ENCODE results near the gene WWP2.

WWP2 gene

DNA sequence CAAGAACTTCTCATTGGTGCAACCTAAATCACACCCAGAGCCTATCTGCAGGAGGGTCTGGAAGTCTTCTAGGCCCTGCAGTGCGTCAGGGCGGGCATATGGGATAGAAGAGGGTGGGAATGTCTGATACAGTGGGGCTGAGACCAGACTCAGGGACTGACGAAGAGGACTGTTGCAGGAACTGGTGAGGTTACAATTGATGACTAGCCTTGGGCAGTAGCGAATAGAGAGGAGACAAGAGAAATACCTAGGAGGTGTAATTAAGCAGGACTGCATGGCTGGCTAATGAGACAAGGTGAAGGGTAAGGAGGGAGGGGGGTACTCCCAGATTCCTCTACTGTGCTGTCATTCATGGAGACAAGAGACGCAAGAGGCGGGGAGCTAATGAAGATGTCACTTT is 91.3 kb downstream of the WWP2 start:
- in situ Hi-C loops (cut with HindIII; ENCODE audit: low sequenced_read_pairs), result no loop called here

DNA sequence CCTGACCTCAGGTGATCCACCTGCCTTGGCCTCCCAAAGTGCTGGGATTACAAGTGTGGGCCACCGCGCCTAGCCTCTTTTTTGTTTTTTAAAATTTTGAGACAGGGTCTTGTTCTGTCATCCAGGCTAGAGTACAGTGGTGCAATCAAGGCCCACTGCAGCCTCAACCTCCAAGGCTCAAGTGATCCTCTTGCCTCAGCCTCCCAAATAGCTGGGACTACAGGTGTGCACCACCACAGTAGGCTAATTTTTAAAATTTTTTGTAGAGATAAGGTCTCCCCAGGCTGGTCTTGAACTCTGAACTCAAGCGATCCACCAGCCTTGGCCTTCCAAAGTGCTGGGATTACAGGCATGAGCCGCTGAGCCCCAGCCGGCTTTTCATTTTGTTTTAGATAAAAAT is 92.6 kb downstream of the WWP2 start:
- in situ Hi-C loops (cut with HindIII; ENCODE audit: low sequenced_read_pairs), result loop anchor here (5.0 kb wide), 1 partner anchor 92 kb away; the partner anchor contains the start of gene WWP2

DNA sequence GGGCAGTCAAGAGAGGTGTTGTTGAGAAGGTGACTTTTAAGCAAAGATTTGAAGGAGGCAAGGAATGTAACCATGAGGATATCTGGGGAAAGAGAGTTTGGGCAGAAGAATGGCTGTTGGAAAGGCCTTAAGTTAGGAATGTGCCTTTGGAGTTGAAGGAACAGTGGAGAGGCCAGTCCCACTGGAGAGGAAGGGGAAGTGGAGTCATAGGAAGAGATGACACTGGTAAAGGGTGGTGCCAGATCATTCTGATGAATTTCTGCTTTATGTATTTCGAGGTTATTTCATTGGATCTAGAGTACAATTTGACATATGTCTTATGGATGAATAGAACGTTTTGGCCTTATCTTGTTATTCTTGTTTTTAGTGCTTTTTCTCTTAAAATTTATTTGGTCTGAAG is 93.5 kb downstream of the WWP2 start:
- in situ Hi-C loops (cut with HindIII; ENCODE audit: low sequenced_read_pairs), result loop anchor here (5.0 kb wide), 1 partner anchor 93 kb away; the partner anchor contains the start of gene WWP2

DNA sequence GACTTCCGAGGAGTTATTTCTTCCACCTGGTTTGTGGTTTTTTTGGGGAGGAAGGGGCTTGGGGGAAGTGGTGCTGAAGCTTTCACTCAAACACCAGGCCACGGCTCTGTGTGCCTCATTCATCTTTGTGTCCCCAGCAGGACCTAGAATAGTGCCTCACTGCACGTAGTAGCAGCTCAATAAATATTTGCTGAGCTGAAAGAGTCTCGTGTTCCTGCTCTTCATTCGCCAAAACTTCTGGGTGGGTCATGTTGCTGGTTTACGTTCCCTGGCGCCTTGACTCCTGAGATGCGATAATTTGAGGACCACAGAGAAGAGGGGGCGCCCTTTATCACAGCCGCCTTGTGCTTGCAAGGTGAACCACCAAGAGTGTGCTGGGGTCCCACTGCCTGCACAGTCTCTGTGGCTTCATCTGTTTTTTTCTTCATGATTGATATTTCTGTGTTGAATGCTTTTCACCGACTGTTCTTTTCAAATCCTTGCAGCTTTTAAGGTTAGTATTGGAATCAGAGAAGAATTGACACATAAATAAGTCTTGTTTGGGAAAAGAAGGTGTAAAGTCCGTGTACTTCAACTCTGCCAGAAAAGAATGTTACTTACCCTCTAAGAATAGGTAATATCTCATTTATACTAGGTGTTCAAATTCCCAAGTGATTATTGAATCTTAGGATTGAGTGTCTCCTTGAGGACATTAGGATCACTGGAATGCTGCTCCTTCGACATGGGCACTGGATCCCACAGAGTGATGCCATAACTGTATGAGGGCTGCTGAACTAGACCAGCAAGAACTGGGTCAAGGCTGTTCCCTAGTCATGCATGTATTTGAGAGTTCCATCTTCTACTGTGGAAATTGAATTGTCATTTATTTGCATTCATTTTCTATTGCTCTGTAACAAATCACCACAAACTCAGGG is 96.3 kb downstream of the WWP2 start:
- in situ Hi-C loops (cut with HindIII; ENCODE audit: low sequenced_read_pairs), result loop anchor here (5.0 kb wide), 1 partner anchor 96 kb away; the partner anchor contains the start of gene WWP2

DNA sequence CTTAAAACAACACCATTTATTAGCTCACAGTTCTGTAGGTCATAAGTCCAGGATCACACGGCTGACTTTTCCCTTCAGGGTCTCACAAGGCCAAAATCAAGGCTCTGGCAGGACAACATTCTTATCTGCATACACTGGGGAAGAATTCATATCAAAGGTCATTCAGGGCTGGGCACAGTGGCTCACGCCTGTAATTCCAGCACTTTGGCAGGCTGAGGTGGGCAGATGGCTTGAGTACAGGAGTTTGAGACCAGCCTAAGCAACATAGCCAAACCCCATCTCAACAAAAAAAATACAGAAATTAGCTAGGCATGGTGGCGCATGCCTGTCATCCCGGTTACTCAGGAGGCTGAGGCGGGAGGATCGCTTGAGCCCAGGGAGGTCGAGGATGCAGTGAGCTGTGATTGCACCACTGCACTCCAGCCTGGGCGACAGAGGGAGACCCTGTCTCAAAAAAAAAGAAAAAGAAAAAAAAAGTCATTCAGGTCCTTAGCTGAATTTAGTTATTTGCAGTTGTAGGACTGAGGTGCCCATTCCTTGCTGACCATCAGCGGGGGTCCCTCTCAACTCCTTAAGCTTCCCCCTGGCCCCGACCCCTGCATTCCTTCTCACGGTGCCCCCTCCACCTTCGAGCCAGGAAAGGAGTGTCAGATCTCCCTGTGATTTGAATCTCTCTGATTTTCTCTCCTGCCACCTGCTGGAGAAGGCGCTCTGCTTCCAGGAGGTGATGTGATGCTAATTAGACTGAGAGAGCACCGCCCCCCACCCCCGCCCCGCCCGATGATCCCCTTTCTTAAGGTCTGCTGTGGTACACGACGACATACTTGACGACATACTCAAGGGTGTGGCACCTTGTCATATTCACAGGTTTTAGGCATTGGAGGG is 97.2 kb downstream of the WWP2 start:
- in situ Hi-C loops (cut with HindIII; ENCODE audit: low sequenced_read_pairs), result loop anchor here (5.0 kb wide), 1 partner anchor 97 kb away; the partner anchor contains the start of gene WWP2

DNA sequence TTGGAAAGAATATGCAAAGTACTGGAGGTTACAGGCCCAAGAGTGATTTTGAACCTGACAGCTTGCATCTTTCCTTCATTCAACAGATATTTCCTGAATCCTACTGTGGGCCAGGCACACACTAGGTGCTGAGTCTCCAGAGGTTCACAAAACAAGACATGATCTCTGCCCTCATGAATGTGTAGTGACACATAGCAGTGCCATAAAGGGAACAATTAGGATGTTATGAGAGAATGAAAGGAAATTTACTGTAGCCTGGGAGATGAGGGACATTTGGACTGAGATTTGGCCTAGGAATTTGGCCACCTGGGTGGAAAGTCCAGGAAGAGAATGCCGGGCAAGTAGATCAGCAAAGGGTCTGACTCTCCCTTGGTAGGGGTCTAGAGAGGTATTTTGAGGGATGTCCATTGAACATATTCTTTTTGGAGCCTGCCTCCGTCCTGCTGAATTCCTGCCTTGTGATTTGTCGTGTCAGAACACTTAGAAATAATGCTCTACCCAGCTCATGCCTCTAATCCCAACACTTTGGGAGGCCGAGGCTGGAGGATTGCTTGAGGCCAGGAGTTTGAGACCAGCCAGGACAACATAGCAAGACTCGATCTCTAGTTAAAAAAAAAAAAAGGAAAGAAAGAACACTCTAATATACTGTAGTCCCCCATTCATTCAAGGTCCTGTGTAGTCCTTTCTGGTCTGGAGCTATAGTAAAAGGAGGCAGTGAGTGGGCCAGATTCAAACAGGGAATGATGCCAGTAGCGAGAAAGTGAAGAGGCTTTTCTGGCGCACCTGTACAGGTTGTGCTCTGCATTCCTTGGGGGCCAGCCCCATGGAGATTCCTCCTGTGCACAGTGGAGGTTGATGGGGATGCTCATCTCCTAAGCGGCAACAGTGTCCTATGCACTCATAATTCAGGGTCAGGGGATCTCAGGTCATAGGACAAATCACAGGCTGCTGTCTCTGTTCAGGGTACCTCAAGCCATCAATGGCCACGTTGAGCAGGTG is 98.4 kb downstream of the WWP2 start:
- in situ Hi-C loops (cut with HindIII; ENCODE audit: low sequenced_read_pairs), result no loop called here

DNA sequence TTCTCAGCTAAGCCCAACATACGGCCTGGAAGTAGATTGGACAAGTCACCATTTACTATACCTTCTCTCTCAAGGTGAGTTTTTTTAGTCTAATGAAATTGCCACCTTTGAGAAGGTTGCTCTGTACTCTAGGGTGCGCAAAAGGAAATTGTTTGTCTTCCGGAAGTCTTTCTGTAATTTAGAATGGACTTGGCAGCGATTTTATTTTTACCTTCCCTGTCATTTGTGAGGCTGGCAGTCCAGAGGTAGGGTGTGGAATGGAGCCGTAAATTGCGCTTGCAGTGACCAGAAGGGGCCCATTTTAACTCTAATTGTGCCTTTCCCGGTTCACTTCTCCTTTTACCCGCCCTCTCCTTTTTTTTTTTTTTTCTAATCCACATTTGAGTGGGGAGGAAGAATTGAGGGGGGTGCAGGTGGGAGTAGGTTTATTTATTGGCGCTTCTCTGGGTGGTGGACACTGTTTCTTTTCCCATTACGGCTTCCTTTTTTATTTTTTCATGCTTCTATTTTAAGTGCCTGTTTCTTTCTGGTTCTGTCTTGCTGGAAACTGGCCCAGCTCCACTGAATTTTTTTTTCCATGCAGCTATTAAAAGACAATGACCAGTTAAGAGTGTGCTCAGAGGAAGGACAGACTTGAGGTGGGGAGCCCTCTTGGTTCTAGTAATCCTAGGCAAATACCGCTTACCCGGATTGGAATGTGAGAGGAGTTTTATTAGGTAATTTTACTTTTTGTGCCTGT is 99.3 kb downstream of the WWP2 start:
- in situ Hi-C loops (cut with HindIII; ENCODE audit: low sequenced_read_pairs), result no loop called here

DNA sequence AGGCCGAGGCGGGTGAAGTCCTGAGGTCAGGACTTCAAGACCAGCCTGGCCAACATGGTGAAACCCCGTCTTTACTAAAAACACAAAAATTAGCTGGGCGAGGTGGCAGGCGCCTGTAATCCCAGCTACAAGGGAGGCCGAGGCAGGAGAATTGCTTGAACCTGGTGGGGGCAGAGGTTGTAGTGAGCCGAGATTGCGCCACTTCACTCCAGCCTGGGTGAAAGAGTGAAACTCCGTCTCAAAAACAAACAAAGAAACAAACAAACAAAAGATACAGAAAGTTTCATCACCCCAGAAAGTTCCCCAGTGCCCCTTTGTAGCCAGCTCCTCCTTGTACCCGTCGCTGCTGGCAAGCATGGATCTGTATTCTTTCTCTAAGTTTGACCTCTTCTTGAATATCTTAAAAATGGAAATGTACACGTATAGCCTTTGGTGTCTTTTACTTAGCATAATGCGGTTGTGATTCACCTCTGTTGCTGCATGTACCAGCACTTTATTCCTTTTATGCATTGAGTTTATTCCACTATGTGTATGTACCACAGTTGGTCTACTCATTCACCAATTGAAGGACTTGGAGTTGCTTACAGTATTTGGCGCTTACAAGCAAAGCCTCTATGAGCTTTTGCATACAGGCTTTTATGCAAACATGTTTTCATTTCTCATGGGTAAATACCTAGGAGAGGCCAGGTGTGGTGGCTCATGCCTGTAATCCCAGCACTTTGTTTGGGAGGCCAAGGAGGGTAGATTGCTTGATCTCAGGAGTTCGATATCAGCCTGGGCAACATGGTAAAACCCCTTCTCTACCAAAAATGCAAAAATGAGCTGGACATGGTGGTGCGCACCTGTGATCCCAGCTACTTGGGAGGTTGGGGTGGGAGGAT is 101.5 kb downstream of the WWP2 start:
- in situ Hi-C loops (cut with HindIII; ENCODE audit: low sequenced_read_pairs), result no loop called here

DNA sequence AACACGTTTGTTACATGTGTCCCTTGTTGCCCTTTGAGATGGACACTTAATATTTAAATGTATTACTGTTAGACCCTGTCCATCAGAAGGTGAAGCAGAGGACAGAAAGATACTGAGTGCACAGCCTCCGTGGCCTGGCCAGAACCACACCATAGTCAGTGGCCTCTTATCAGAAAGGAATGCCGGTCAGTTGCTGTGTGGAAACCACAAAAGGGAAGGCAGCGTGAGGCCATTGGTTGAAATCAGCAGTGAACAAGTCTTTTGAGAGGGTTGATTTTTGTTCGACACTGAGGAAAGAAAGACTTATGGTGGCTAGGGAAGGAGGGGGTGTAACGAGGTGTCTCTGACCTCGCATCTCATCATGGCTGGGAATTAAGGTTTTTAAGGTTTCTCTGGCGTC is 103.6 kb downstream of the WWP2 start:
- in situ Hi-C loops (cut with HindIII; ENCODE audit: low sequenced_read_pairs), result loop anchor here (5.0 kb wide), 1 partner anchor 37 kb away; no protein-coding TSS in a partner anchor

DNA sequence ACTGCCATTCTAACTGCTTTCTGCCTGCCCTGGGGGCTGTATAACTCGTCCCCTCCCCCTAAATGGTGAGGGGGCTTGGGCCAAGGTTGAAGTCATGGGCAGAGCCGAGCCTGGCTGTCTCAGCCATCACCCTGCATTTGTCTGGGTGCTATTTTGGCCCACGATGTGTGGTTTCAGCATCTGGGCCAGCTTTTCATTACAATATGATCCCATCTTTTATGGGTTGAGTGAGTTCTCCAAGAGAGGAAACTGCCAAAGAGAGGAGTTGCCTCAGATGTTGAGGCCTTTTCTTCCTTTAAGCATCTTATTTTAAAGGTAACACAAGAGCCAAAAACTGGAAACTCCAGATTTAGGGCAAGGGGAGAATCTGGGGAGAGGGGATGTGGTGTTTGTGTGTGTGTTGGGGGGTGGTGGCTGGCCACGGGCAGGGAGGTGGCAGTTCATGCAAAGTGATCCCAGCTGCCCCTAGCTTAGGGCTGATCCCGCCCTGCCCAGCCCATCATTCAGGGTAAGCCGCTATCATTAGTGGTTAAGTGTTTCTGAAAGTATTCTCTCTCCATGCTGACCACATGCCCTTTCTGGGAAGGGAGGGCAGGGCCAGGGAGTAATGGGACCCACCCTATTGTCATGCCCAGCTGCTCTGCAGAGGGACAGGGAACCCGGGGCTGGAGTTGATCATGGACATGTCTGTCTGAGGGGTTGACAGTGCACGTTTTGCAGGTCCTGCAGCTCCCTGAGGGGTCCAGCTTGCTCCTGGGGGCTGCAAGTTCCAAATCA is 105.8 kb downstream of the WWP2 start:
- in situ Hi-C loops (cut with HindIII; ENCODE audit: low sequenced_read_pairs), result loop anchor here (5.0 kb wide), 1 partner anchor 34 kb away; no protein-coding TSS in a partner anchor

DNA sequence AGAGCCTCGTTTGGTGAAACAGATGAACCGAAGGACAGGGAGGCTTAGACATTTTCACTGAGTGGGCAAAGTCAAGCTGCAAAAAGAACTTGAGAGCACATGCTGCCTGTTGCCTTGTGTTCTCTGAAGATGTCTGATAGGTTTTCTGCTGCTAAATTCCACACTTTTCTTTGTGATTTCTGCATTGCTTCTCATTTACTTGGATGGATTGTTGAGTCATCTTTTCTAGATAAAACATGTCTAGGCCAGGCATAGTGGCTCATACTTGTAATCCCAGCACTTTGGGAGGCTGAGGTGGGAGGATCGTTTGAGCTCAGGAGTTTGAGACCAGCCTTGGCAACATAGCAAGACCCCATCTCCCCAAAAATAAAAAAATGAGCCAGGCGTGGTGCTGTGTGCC is 108.6 kb downstream of the WWP2 start:
- in situ Hi-C loops (cut with HindIII; ENCODE audit: low sequenced_read_pairs), result no loop called here

DNA sequence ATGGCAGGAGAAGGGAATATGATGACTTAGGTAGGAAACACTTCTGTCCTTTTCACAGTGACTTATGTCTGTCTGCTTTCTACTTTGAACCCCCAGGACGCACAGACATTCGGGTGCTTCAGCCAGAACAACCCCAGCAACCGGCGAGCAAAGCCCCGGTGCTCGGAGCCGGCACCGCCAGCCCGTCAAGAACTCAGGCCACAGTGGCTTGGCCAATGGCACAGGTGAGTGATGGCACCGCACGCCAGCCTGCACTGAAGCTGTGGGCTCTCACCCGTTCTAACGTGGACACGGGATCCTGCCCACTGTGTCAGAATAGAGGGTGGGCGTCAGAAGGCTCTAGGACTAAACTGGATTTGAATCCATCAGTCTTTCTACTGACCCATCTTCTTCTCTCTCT is 109.6 kb downstream of the WWP2 start:
- in situ Hi-C loops (cut with HindIII; ENCODE audit: low sequenced_read_pairs), result no loop called here

DNA sequence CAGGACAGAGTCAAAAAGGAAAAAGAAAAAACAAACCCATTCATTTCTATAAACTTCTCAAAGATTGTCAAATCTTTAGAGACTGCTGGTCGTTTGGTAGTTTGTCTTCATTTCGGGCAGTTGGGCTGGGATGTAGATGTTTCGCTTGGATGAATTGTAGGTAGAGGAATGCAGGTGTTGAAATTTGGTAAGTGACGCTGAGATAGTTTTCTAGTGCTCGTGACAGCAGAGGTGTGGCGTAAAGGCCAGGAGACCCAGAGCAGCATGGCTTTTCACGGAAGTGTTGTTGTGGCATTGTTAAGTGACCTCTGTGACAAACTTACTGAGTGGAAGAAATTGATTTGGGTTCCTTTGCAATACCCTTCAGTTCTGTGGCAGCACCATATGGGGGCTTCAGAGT is 110.8 kb downstream of the WWP2 start:
- in situ Hi-C loops (cut with HindIII; ENCODE audit: low sequenced_read_pairs), result no loop called here

DNA sequence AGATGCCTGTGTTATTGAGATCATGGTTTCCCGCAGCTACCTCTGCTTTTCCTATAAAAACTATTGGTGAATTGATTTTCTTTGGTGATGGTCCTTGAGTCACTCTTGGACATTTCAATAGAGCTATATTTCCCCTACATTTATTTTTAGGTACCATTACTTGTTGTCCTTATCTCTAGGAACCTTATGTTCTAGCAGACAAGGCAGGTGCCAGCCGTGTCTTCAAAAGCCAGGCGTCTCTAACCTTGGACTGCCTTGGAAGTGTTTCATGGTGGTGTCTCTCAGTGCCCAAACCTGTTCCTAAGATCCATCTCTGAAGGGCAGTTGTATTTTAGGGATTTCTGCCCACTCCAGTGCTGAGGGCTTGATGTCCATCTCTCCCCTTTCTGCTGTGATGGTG is 111.7 kb downstream of the WWP2 start:
- in situ Hi-C loops (cut with HindIII; ENCODE audit: low sequenced_read_pairs), result no loop called here

DNA sequence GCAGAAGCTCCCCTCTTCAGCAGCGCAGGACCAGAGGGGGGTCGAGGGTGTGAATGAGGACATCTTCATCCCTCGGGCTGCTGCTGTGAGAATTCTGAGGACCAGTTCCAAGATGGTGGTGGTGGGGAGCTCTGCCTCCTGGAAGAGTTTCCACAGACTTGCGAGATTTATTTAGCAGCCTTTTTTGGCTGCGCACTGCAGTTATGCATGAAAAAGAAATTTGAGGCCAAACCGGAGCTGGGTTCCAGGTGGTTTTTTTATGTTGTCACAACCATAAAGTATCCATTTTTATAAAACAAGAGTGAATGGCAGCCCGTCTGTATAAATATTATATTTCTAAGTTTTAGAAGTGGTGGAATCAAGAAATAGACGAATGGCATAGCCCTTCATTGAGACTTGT is 112.1 kb downstream of the WWP2 start:
- in situ Hi-C loops (cut with HindIII; ENCODE audit: low sequenced_read_pairs), result no loop called here

DNA sequence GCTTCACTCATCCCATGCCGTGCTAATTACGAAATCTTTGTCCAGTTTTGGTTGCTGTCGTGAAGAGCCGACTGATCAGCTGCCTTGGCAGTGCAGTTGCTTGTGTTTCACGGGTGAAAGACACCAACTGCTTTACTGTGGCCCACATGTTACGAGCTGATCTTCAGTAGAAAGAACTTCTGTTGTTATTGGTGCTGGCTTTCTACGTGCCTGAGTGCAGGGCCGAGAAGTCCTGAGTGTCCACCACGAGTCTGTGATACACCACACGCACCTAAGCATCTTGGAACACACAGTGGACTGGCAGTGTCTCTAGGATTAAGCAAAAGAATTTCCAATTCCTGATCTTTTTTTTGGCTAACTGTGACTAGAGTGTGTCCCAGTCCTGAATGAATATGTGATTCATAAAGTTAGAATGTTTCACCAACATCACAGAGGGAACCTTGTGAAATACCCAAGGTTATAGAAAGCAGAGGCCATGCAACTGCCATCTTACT is 118.6 kb downstream of the WWP2 start:
- in situ Hi-C loops (cut with HindIII; ENCODE audit: low sequenced_read_pairs), result no loop called here

DNA sequence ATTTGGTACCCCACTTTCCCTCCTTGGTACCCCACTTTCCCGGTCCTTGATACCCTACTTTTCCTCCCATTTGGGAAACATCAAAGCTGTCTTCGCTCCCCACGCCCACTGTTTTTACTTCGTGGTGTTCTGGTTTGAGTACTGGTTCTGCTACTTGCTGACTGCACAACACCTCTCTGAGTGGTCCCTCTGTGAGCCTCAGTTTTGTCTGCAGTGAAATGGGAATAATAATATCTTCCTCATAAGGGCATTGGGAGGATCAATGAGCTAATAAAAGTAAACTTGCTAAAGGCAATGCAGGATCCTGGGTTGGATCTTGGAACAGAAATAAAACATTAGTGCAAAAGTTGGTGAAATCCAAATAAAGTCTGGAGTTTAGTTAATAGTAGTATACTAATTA is 119.0 kb downstream of the WWP2 start:
- in situ Hi-C loops (cut with HindIII; ENCODE audit: low sequenced_read_pairs), result no loop called here

DNA sequence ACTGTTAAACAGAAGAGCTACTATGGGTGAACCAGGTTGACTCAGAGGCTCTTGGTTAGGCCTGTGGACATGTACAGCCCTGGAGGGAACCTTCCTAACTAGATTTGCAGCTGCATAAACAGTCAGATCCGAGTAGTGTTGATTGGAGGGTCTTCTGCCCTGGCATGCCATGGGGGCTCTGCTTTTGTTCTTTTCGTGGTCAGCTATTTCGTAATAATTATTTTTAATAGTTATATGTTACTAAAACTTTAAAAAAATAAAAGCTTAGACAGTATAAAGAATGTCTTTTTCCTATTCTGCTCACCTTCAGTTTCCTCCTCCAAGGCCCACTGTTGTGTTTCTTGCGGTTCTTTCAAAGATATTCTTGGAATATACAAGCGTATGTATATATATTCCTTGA is 121.6 kb downstream of the WWP2 start:
- in situ Hi-C loops (cut with HindIII; ENCODE audit: low sequenced_read_pairs), result no loop called here

Measured in endothelial cell of hepatic sinusoid (primary cell).